Naive B cell (primary cell): ENCODE results near the gene KLK5. TPM values are rescaled to one million over a fixed set of nuclear protein-coding genes. Genes with fewer than 3 reads are reported as not detected.

Experiments
- ATAC-seq, 2 donors: fragments of 150-1000 bp; cut with Tn5 transposase; 2 replicates each; pipeline ENCODE4 v1.10.0; 2021; ENCODE audit warnings: low read depth in 2 of 2, mild to moderate bottlenecking in 2 of 2, moderate library complexity in 2 of 2
- DNase-seq: peaks from one replicate; pipeline ENCODE4 v3.0.0; 2022
- H3K27ac Mint-ChIP-seq, 6 donors: one replicate each; pipeline ENCODE4 v1.8.0; 2020 to 2022; ENCODE audit warnings: mild to moderate bottlenecking in 6 of 6, mixed read lengths in 6 of 6, moderate library complexity in 5 of 6, inconsistent platforms in 2 of 6
- H3K27me3 Mint-ChIP-seq, 3 donors: one replicate each; pipeline ENCODE4 v1.8.0; 2021 to 2022; ENCODE audit warnings: mixed read lengths in 3 of 3, mild to moderate bottlenecking in 1 of 3
- H3K36me3 Mint-ChIP-seq, 2 donors: one replicate each; pipeline ENCODE4 v1.8.0; 2020 to 2022; ENCODE audit warnings: mixed read lengths in 2 of 2, inconsistent platforms in 1 of 2, mild to moderate bottlenecking in 1 of 2
- H3K4me1 Mint-ChIP-seq, 3 donors: one replicate each; pipeline ENCODE4 v1.8.0; 2020 to 2022; ENCODE audit warnings: mixed read lengths in 3 of 3, inconsistent platforms in 1 of 3, mild to moderate bottlenecking in 1 of 3, moderate library complexity in 1 of 3
- H3K4me3 Mint-ChIP-seq, 8 donors: one replicate each; pipeline ENCODE4 v1.8.0; 2020 to 2022; ENCODE audit warnings: mild to moderate bottlenecking in 8 of 8, mixed read lengths in 8 of 8, moderate library complexity in 8 of 8, inconsistent platforms in 2 of 8
- H3K9me3 Mint-ChIP-seq, 7 donors: one replicate each; pipeline ENCODE4 v1.8.0; 2020 to 2022; ENCODE audit warnings: mixed read lengths in 7 of 7, mild to moderate bottlenecking in 5 of 7, inconsistent platforms in 2 of 7, moderate library complexity in 1 of 7
- polyA plus RNA-seq, 6 donors: library from polyadenylated mRNA; unstranded; fragments of 300-500 nt; fragmentation: Illumina TruSeq; gene quantifications; one replicate each; pipeline ENCODE4 v1.2.3, GENCODE V29; 2021; ENCODE audit warnings: low read depth in 6 of 6

KLK5 gene
- polyA plus RNA-seq, 6 donors from 2014 or later, result not detected

- Mint-ChIP-seq H3K4me1 (peaks cover 0 to 9% (median 0%) of the 10 kb centered on the region in 3 donors), H3K27me3 (peaks cover 38 to 68% (median 61%) of the 10 kb centered on the region in 3 donors), H3K27ac (no peak overlapping the region), H3K36me3 (no peaks in the 10 kb centered on the region), H3K4me3 (no peak overlapping the region), H3K9me3 (peaks cover 0 to 2% (median 0%) of the 10 kb centered on the region in 7 donors)
- DNase-seq (no peak), ATAC-seq (no peak)
These were observed 24.0 kb downstream of the KLK5 start for GRCh38 chr19:50928831-50929230.

- Mint-ChIP-seq H3K27ac (peak overlapping the region in 1 of 6 donors; percentile 43), H3K4me3 (no peak overlapping the region), H3K4me1 (peaks cover 8 to 20% (median 11%) of the 10 kb centered on the region in 3 donors), H3K9me3 (peaks cover 0 to 2% (median 0%) of the 10 kb centered on the region in 7 donors), H3K27me3 (peaks cover 38 to 57% (median 54%) of the 10 kb centered on the region in 3 donors), H3K36me3 (no peaks in the 10 kb centered on the region)
- DNase-seq, result no peak
- no peak for ATAC-seq
These were observed 26.7 kb downstream of the KLK5 start for GRCh38 chr19:50926144-50926543.

- ATAC-seq, result no peak
- peaks cover 0 to 2% (median 0%) of the 10 kb centered on the region in 7 donors for H3K9me3 Mint-ChIP-seq
- H3K27ac Mint-ChIP-seq, result no peak overlapping the region
- H3K27me3 Mint-ChIP-seq, result peaks cover 34 to 56% (median 50%) of the 10 kb centered on the region in 3 donors
- H3K4me1 Mint-ChIP-seq, result peaks cover 8 to 17% (median 11%) of the 10 kb centered on the region in 3 donors
- no peaks in the 10 kb centered on the region for H3K36me3 Mint-ChIP-seq
- no peak overlapping the region for H3K4me3 Mint-ChIP-seq
- no peak for DNase-seq
These were observed 27.1 kb downstream of the KLK5 start for GRCh38 chr19:50925734-50926133.

GRCh38 chr19:50924586-50924985 is 28.3 kb downstream of the KLK5 start:
- ATAC-seq, result no peak
- Mint-ChIP-seq H3K27ac (no peak overlapping the region), H3K4me1 (peaks cover 8 to 12% (median 11%) of the 10 kb centered on the region in 3 donors), H3K27me3 (peaks cover 43 to 58% (median 48%) of the 10 kb centered on the region in 3 donors), H3K9me3 (peaks cover 0 to 2% (median 0%) of the 10 kb centered on the region in 7 donors), H3K36me3 (no peaks in the 10 kb centered on the region), H3K4me3 (no peak overlapping the region)
- no peak for DNase-seq

- peak overlapping the region in 2 of 8 donors; percentile 25 to 64 for H3K4me3 Mint-ChIP-seq
- no peaks in the 10 kb centered on the region for H3K36me3 Mint-ChIP-seq
- peaks cover 8 to 12% (median 11%) of the 10 kb centered on the region in 3 donors for H3K4me1 Mint-ChIP-seq
- DNase-seq, result peak; percentile 68
- H3K27me3 Mint-ChIP-seq, result peaks cover 38 to 51% (median 40%) of the 10 kb centered on the region in 3 donors
- ATAC-seq, result peak; percentile 94 to 97
- peaks cover 0 to 2% (median 0%) of the 10 kb centered on the region in 7 donors for H3K9me3 Mint-ChIP-seq
- H3K27ac Mint-ChIP-seq, result peak overlapping the region in 4 of 6 donors; percentile 16 to 75 (median 40)
These were observed 30.5 kb downstream of the KLK5 start for GRCh38 chr19:50922317-50922853.

- Mint-ChIP-seq H3K4me3 (peak overlapping the region in 2 of 8 donors; percentile 25 to 64), H3K27me3 (peaks cover 35 to 53% (median 39%) of the 10 kb centered on the region in 3 donors), H3K4me1 (peaks cover 8 to 12% (median 11%) of the 10 kb centered on the region in 3 donors), H3K9me3 (peaks cover 0 to 2% (median 0%) of the 10 kb centered on the region in 7 donors), H3K27ac (peak overlapping the region in 3 of 6 donors; percentile 1 to 16 (median 16)), H3K36me3 (no peaks in the 10 kb centered on the region)
- ATAC-seq (peak; percentile 21 to 23), DNase-seq (no peak)
These were observed 31.2 kb downstream of the KLK5 start for GRCh38 chr19:50921426-50922316.

GRCh38 chr19:50916069-50916468 is 36.8 kb downstream of the KLK5 start:
- Mint-ChIP-seq H3K4me1 (peaks cover 0 to 7% (median 4%) of the 10 kb centered on the region in 3 donors), H3K27ac (no peak overlapping the region), H3K4me3 (no peak overlapping the region), H3K27me3 (peaks cover 21 to 30% (median 24%) of the 10 kb centered on the region in 3 donors), H3K36me3 (no peaks in the 10 kb centered on the region), H3K9me3 (peaks cover 0 to 3% (median 0%) of the 10 kb centered on the region in 7 donors)
- DNase-seq, result no peak
- ATAC-seq, result no peak

- ATAC-seq, result peak; percentile 25 to 34
- Mint-ChIP-seq H3K4me3 (no peak overlapping the region), H3K4me1 (peaks cover 9 to 28% (median 10%) of the 10 kb centered on the region in 3 donors), H3K27me3 (peaks cover 7 to 11% (median 11%) of the 10 kb centered on the region in 3 donors), H3K27ac (no peak overlapping the region), H3K36me3 (no peaks in the 10 kb centered on the region), H3K9me3 (peaks cover 0 to 3% (median 0%) of the 10 kb centered on the region in 7 donors)
- no peak for DNase-seq
These were observed 39.8 kb downstream of the KLK5 start for GRCh38 chr19:50912727-50913716.

GRCh38 chr19:50912102-50912599 is 40.7 kb downstream of the KLK5 start:
- DNase-seq (no peak), ATAC-seq (no peak)
- no peaks in the 10 kb centered on the region for H3K36me3 Mint-ChIP-seq
- H3K27ac Mint-ChIP-seq, result peak overlapping the region in 1 of 6 donors; percentile 68
- no peak overlapping the region for H3K4me3 Mint-ChIP-seq
- H3K4me1 Mint-ChIP-seq, result peaks cover 9 to 28% (median 10%) of the 10 kb centered on the region in 3 donors
- H3K27me3 Mint-ChIP-seq, result peaks cover 5 to 15% (median 9%) of the 10 kb centered on the region in 3 donors
- H3K9me3 Mint-ChIP-seq, result peaks cover 0 to 3% (median 0%) of the 10 kb centered on the region in 7 donors

- Mint-ChIP-seq H3K9me3 (peaks cover 0 to 3% (median 0%) of the 10 kb centered on the region in 7 donors), H3K4me3 (peak within 1 kb of the TSS in 1 of 8 donors; percentile 86), H3K27ac (peak within 1 kb of the TSS in 2 of 6 donors; percentile 68 to 76), H3K4me1 (peaks cover 9 to 28% (median 10%) of the 10 kb centered on the region in 3 donors), H3K36me3 (no peaks in the 10 kb centered on the region), H3K27me3 (peaks cover 0 to 19% (median 5%) of the 10 kb centered on the region in 3 donors)
- ATAC-seq (no peak), DNase-seq (no peak)
These were observed 41.4 kb downstream of the KLK5 start, which contains the start of gene KLK4 for GRCh38 chr19:50911206-50912101. Gene KLK4 (minus strand): TSS chr19:50911395. CDS start chr19:50910738, 657 bp downstream.

- ATAC-seq, result no peak
- Mint-ChIP-seq H3K27ac (peak overlapping the region in 1 of 6 donors; percentile 76), H3K4me1 (peaks cover 9 to 28% (median 10%) of the 10 kb centered on the region in 3 donors), H3K27me3 (peaks cover 0 to 22% (median 7%) of the 10 kb centered on the region in 3 donors), H3K36me3 (no peaks in the 10 kb centered on the region), H3K9me3 (peaks cover 0 to 3% (median 0%) of the 10 kb centered on the region in 7 donors), H3K4me3 (no peak overlapping the region)
- no peak for DNase-seq
These were observed 42.1 kb downstream of the KLK5 start for GRCh38 chr19:50910722-50911121.
